Measurements from ENCODE around the gene PARP11. TPM values are rescaled to one million over a fixed set of nuclear protein-coding genes. Genes with fewer than 3 reads are reported as not detected.

PARP11 gene
- total RNA-seq, 1 experiment from 2014 or later, result 8.0 TPM

DNA sequence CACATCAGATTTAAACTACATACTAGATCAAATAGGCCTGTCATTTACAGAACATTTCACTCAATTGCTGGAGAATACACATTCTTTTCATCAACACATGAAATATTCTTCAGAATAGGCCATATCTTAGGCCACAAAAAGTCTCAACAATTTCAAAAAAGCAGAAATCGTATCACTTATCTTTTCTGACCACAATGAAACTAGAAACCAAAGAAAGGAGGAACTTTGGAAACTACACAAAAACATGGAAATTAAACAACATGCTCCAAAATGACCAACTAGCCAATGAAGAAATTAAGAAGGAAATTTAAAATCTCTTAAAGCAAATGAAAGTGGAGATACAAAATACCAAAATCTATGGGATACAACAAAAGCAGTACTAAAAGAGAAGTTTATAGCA lies 35.1 kb downstream of the PARP11 start:
- Mint-ChIP-seq H3K36me3 (peaks cover 11% of the 10 kb centered on the region), H3K27ac (no peak overlapping the region), H3K9me3 (peaks cover 4% of the 10 kb centered on the region; the same call in 1 of the 2 replicates), H3K4me3 (no peak overlapping the region), H3K27me3 (ENCODE audit: low read depth) (no peaks in the 10 kb centered on the region), H3K4me1 (peaks cover 17% of the 10 kb centered on the region)
- no peak for TF ChIP-seq FOXK1 (CRISPR knock-in tag; IDR thresholded peaks at IDR 0.05)
- ChIA-PET CTCF (no interaction called here), POLR2A (no interaction called here)
- DNase-seq (ENCODE audit: low spot score) (no peak), ATAC-seq (no peak)

DNA sequence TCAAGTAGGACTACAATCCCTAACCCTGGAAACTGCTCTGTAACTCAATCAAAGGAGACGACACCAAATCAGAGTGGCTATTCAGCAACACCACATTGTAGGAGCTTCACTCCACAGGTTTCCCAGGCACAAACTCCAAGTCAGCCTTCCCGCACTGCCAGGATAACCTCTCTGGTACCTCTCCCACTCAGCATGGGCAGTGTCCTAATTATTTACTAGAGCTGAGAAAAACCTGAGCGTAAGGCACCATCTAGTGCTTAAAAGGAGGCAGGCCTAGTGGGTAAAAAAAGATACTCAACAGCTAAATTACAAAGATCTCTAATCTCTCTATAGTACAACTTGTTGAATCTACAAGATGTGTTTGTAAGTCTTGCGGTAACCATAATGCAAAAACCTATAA lies 36.1 kb downstream of the PARP11 start:
- H3K4me3 Mint-ChIP-seq, result no peak overlapping the region
- DNase-seq (ENCODE audit: low spot score) (no peak), ATAC-seq (peak; percentile 71)
- no peaks in the 10 kb centered on the region for H3K27me3 Mint-ChIP-seq (ENCODE audit: low read depth)
- H3K27ac Mint-ChIP-seq, result peak overlapping the region; percentile 71
- TF ChIP-seq FOXK1 (CRISPR knock-in tag; IDR thresholded peaks at IDR 0.05), result no peak
- TF ChIP-seq, protein P1, sequence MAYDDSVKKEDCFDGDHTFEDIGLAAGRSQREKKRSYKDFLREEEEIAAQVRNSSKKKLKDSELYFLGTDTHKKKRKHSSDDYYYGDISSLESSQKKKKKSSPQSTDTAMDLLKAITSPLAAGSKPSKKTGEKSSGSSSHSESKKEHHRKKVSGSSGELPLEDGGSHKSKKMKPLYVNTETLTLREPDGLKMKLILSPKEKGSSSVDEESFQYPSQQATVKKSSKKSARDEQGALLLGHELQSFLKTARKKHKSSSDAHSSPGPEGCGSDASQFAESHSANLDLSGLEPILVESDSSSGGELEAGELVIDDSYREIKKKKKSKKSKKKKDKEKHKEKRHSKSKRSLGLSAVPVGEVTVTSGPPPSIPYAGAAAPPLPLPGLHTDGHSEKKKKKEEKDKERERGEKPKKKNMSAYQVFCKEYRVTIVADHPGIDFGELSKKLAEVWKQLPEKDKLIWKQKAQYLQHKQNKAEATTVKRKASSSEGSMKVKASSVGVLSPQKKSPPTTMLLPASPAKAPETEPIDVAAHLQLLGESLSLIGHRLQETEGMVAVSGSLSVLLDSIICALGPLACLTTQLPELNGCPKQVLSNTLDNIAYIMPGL (CRISPR knock-in tag; IDR thresholded peaks at IDR 0.05), result no peak
- TF ChIP-seq ETV6 (CRISPR knock-in tag; IDR thresholded peaks at IDR 0.05), result no peak
- TF ChIP-seq ELF4 (CRISPR knock-in tag; IDR thresholded peaks at IDR 0.05; ENCODE audit: low read depth), result no peak
- TF ChIP-seq PRRX2 (CRISPR knock-in tag; IDR thresholded peaks at IDR 0.05), result no peak
- TF ChIP-seq, protein P2, sequence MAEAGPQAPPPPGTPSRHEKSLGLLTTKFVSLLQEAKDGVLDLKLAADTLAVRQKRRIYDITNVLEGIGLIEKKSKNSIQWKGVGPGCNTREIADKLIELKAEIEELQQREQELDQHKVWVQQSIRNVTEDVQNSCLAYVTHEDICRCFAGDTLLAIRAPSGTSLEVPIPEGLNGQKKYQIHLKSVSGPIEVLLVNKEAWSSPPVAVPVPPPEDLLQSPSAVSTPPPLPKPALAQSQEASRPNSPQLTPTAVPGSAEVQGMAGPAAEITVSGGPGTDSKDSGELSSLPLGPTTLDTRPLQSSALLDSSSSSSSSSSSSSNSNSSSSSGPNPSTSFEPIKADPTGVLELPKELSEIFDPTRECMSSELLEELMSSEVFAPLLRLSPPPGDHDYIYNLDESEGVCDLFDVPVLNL (CRISPR knock-in tag; IDR thresholded peaks at IDR 0.05; ENCODE audit: borderline replicate concordance, low read depth), result no peak
- no peak for TF ChIP-seq CBFB (CRISPR knock-in tag; IDR thresholded peaks at IDR 0.05; ENCODE audit: low read depth)
- peaks cover 4% of the 10 kb centered on the region; the same call in 1 of the 2 replicates for H3K9me3 Mint-ChIP-seq
- peaks cover 17% of the 10 kb centered on the region for H3K4me1 Mint-ChIP-seq
- ChIA-PET CTCF (interaction anchor here (0.7 to 1.4 kb wide), 7 partner anchors 16 to 537 kb away, joined by 3 to 12 read pairs (median 4); partner anchors contain the start of gene PARP11), POLR2A (no interaction called here)
- H3K36me3 Mint-ChIP-seq, result peaks cover 11% of the 10 kb centered on the region

DNA sequence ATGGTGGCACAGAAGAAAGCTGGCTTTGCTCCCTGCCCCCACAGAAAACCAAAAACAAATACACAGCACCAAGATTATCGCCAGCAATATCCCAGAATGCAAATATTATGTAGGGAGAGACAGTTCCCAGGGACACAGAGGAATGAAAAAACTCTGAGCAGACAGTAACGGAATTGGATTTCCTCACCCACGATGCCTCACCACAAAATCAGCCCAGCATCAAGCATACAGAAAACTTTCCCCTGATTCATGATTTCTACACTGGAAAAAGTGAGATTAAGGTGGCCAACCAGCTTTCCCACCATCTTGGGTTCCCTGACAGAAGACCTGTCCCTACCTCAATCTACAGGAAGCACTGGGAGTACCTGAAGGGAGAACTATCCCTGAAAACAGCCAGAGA lies 36.6 kb downstream of the PARP11 start:
- POLR2A ChIA-PET, result no interaction called here
- peaks cover 17% of the 10 kb centered on the region for H3K4me1 Mint-ChIP-seq
- H3K9me3 Mint-ChIP-seq, result peaks cover 4% of the 10 kb centered on the region; the same call in 1 of the 2 replicates
- CTCF ChIA-PET, result interaction anchor here (0.7 to 1.4 kb wide), 6 partner anchors 16 to 536 kb away, joined by 3 to 12 read pairs (median 4); partner anchors contain the start of gene PARP11
- H3K4me3 Mint-ChIP-seq, result no peak overlapping the region
- H3K27ac Mint-ChIP-seq, result peak overlapping the region; percentile 71
- peaks cover 11% of the 10 kb centered on the region for H3K36me3 Mint-ChIP-seq
- ATAC-seq (no peak), DNase-seq (ENCODE audit: low spot score) (no peak)
- no peaks in the 10 kb centered on the region for H3K27me3 Mint-ChIP-seq (ENCODE audit: low read depth)
- TF ChIP-seq, protein P3, sequence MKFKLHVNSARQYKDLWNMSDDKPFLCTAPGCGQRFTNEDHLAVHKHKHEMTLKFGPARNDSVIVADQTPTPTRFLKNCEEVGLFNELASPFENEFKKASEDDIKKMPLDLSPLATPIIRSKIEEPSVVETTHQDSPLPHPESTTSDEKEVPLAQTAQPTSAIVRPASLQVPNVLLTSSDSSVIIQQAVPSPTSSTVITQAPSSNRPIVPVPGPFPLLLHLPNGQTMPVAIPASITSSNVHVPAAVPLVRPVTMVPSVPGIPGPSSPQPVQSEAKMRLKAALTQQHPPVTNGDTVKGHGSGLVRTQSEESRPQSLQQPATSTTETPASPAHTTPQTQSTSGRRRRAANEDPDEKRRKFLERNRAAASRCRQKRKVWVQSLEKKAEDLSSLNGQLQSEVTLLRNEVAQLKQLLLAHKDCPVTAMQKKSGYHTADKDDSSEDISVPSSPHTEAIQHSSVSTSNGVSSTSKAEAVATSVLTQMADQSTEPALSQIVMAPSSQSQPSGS (CRISPR knock-in tag; IDR thresholded peaks at IDR 0.05; ENCODE audit: borderline replicate concordance, low read depth), result no peak
- TF ChIP-seq ZBTB21 (CRISPR knock-in tag; IDR thresholded peaks at IDR 0.05; ENCODE audit: borderline replicate concordance) (no peak), JAZF1 (CRISPR knock-in tag; IDR thresholded peaks at IDR 0.05) (no peak), NFYB (CRISPR knock-in tag; conservative IDR thresholded peaks at IDR 0.05; ENCODE audit: low read depth) (no peak), ZNF263 (CRISPR knock-in tag; IDR thresholded peaks at IDR 0.05; ENCODE audit: low read depth) (no peak), ZNF416 (CRISPR knock-in tag; IDR thresholded peaks at IDR 0.05) (no peak), ELF4 (CRISPR knock-in tag; IDR thresholded peaks at IDR 0.05; ENCODE audit: low read depth) (no peak), ZNF232 (CRISPR knock-in tag; IDR thresholded peaks at IDR 0.05) (no peak)
- TF ChIP-seq, protein P4, sequence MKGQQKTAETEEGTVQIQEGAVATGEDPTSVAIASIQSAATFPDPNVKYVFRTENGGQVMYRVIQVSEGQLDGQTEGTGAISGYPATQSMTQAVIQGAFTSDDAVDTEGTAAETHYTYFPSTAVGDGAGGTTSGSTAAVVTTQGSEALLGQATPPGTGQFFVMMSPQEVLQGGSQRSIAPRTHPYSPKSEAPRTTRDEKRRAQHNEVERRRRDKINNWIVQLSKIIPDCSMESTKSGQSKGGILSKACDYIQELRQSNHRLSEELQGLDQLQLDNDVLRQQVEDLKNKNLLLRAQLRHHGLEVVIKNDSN (CRISPR knock-in tag; IDR thresholded peaks at IDR 0.05), result no peak
- TF ChIP-seq, protein P5, sequence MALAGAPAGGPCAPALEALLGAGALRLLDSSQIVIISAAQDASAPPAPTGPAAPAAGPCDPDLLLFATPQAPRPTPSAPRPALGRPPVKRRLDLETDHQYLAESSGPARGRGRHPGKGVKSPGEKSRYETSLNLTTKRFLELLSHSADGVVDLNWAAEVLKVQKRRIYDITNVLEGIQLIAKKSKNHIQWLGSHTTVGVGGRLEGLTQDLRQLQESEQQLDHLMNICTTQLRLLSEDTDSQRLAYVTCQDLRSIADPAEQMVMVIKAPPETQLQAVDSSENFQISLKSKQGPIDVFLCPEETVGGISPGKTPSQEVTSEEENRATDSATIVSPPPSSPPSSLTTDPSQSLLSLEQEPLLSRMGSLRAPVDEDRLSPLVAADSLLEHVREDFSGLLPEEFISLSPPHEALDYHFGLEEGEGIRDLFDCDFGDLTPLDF (CRISPR knock-in tag; IDR thresholded peaks at IDR 0.05), result no peak
- TF ChIP-seq, protein P6, sequence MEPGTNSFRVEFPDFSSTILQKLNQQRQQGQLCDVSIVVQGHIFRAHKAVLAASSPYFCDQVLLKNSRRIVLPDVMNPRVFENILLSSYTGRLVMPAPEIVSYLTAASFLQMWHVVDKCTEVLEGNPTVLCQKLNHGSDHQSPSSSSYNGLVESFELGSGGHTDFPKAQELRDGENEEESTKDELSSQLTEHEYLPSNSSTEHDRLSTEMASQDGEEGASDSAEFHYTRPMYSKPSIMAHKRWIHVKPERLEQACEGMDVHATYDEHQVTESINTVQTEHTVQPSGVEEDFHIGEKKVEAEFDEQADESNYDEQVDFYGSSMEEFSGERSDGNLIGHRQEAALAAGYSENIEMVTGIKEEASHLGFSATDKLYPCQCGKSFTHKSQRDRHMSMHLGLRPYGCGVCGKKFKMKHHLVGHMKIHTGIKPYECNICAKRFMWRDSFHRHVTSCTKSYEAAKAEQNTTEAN (CRISPR knock-in tag; IDR thresholded peaks at IDR 0.05), result no peak
- TF ChIP-seq, protein P7, sequence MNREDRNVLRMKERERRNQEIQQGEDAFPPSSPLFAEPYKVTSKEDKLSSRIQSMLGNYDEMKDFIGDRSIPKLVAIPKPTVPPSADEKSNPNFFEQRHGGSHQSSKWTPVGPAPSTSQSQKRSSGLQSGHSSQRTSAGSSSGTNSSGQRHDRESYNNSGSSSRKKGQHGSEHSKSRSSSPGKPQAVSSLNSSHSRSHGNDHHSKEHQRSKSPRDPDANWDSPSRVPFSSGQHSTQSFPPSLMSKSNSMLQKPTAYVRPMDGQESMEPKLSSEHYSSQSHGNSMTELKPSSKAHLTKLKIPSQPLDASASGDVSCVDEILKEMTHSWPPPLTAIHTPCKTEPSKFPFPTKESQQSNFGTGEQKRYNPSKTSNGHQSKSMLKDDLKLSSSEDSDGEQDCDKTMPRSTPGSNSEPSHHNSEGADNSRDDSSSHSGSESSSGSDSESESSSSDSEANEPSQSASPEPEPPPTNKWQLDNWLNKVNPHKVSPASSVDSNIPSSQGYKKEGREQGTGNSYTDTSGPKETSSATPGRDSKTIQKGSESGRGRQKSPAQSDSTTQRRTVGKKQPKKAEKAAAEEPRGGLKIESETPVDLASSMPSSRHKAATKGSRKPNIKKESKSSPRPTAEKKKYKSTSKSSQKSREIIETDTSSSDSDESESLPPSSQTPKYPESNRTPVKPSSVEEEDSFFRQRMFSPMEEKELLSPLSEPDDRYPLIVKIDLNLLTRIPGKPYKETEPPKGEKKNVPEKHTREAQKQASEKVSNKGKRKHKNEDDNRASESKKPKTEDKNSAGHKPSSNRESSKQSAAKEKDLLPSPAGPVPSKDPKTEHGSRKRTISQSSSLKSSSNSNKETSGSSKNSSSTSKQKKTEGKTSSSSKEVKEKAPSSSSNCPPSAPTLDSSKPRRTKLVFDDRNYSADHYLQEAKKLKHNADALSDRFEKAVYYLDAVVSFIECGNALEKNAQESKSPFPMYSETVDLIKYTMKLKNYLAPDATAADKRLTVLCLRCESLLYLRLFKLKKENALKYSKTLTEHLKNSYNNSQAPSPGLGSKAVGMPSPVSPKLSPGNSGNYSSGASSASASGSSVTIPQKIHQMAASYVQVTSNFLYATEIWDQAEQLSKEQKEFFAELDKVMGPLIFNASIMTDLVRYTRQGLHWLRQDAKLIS (CRISPR knock-in tag; IDR thresholded peaks at IDR 0.05; ENCODE audit: borderline replicate concordance), result no peak

Measured in WTC11 (cell line).